Activated CD8-positive, alpha-beta memory T cell treated with anti-CD3 and anti-CD28 coated beads for 36 hours (primary cell): Measurements from ENCODE around the gene ITIH5. TPM values are rescaled to one million over a fixed set of nuclear protein-coding genes. Genes with fewer than 3 reads are reported as not detected.
"Not testable (repeated sequence)": the region's sequence is repeated elsewhere in the genome, so short reads cannot be mapped to it uniquely, and the experiment has no call there.

Experiments used
- CTCF ChIA-PET: fragments of 350-600 bp; sonication (Branson Sonifier 250); formaldehyde crosslinking; loops from one replicate; lab custom pipeline; 2021; ENCODE audit warnings: antibody characterized with exemption; lab: Charles Lee
- POLR2A ChIA-PET: fragments of 350-600 bp; sonication (Branson Sonifier 250); formaldehyde crosslinking; loops from one replicate; lab custom pipeline; 2021; ENCODE audit warnings: antibody characterized with exemption; lab: Charles Lee
- total RNA-seq, 2 experiments: library from RNA; stranded (reverse); gene quantifications; one replicate each; pipeline ENCODE4 v1.2.3, GENCODE V29; 2021

Gene ITIH5
- total RNA-seq, 2 experiments from 2014 or later = not detected

DNA sequence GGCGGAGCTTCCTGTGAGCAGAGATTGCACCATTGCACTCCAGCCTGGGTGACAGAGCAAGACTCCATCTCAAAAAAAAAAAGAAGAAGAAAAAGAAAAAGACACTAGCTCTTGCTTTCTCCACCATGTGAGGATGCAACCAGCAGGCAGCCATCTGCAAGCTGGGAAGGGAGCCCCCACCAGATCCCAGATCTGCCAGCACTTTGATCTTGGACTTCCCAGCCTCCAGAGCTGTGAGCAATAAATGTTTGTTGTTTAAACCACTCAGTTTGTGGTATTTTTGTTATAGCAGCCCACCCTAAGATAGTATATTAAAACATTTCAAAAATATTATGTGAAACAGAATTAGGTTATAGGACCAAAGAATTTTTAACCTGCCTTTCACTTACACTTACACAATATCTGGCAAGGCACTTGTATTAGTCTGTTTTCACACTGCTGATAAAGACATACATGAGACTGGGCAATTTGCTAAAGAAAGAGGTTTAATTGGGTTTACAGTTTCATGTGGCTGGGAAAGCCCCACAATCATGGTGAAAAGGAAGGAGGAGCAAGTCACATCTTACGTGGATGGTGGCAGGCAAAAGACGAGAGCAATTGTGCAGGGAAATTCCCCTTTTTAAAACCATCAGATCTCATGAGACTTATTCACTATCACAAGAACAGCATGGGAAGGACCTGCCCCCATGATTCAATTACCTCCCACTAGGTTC lies 24.3 kb upstream of the ITIH5 start:
- CTCF ChIA-PET, POLR2A ChIA-PET: not testable (repeated sequence)

GRCh38 chr10:7689591-7689990 lies 22.8 kb upstream of the ITIH5 start:
- ChIA-PET CTCF (no interaction called here), POLR2A (no interaction called here)

DNA sequence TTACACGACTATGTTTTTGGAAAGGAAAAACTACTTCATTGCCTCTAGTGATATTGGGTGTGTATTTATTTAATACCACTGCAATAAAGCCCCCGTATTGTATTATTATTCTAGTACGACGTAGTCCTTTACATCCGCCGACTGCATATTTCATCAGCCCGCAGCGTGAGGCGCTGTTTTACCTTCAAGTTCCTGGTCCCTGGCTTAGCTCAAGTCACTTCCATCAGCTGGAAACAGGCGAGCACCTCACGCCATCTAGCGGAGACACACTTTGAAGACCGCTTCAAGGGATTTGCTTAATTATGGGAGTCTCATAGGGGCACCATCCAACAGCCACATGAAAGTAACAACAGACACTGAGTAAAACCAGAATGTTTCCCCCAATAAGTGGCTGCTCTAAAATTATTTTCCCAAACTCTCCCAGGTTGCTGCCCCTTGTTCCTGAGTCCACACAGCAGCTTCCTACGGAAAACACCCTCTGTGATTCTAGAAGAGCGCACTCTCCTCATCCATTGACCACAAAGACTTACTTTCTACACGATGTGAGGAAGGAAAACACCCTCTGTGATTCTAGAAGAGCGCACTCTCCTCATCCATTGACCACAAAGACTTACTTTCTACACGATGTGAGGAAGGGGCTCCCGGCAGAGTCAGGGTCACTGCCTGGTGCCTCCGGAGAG lies 20.6 kb upstream of the ITIH5 start:
- CTCF ChIA-PET = interaction anchor here (0.5 to 4.0 kb wide), 13 partner anchors 11 to 198 kb away, joined by 3 to 37 read pairs (median 3); no protein-coding TSS in a partner anchor

GRCh38 chr10:7686351-7687171 lies 19.8 kb upstream of the ITIH5 start:
- ChIA-PET POLR2A (no interaction called here), CTCF (interaction anchor here (0.6 to 4.0 kb wide), 10 partner anchors 10 to 179 kb away, joined by 3 to 37 read pairs (median 4); no protein-coding TSS in a partner anchor)

More for the DNA sequence above, 20.6 kb upstream of the ITIH5 start:
- POLR2A ChIA-PET = interaction anchor here (0.6 kb wide), 1 partner anchor 135 kb away, joined by 3 read pairs; no protein-coding TSS in a partner anchor

DNA sequence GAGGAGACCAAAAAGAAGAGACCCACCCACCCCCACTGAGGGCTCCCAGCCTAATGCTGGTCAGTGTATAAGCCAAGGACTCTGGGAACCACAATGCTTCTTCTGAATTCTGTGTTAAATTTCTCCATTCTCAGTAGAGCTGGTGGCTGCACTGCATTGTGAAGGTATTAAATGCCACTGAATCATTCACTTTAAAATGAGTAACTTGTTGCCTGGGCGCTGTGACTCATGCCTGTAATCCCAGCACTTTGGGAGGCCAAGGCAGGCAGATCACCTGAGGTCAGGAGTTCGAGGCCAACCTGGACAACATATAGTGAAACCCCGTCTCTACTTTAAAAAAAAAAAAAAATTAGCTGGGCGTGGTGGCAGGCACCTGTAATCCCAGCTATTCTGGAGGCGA lies 13.3 kb upstream of the ITIH5 start:
- POLR2A ChIA-PET = not testable (repeated sequence)

DNA sequence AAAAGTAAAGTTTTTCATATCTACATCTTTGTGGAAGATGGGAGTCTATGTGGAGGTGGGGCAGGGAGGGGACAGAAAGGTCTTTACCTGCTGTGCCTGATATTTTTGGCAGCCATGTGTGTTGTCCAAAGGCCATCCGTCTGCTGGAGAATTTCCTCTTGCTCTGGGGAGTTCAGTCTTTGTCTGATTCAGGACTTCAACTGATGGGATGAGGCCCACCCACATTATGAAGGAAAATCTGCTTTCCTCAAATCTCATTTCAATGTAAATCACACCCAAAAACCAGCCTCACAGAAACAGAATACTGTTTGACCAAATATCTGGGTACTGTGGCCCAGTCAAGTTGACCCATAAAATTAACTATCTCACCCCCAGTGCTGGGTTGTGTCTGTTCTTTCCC lies 12.5 kb upstream of the ITIH5 start:
- ChIA-PET CTCF (no interaction called here), POLR2A (no interaction called here)

More for the DNA sequence above, 13.3 kb upstream of the ITIH5 start:
- CTCF ChIA-PET = not testable (repeated sequence)

- POLR2A ChIA-PET = no interaction called here
- CTCF ChIA-PET = no interaction called here
Observed at GRCh38 chr10:7672341-7673134, 5.8 kb upstream of the ITIH5 start.

- CTCF ChIA-PET = no interaction called here
- POLR2A ChIA-PET = no interaction called here
Observed at GRCh38 chr10:7670157-7670556, 3.4 kb upstream of the ITIH5 start.

- ChIA-PET POLR2A (no interaction called here), CTCF (no interaction called here)
Observed at GRCh38 chr10:7667262-7668141, 736 bp upstream of the ITIH5 start.

DNA sequence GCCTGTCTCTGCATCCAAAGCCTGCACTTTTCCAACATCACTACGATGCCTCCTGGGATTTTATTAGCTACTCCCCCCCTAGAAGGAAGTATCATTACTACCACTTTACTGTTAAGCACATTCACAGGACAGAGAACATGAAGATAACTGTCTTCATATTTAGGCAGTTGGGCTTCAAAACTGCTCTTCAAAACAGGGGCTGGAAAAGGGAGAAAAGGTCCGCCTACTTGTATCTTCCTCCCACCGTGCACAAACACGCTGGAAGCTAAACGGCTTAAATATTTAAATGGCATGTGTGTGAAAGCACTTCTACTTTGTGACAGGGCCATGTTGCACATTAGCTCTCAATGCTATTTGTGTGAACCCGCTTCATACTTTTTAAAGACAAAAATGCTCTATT lies 999 bp downstream of the ITIH5 start:
- CTCF ChIA-PET = interaction anchor here (1.0 kb wide), 1 partner anchor 21 kb away, joined by 3 read pairs; no protein-coding TSS in a partner anchor
- POLR2A ChIA-PET = no interaction called here

- POLR2A ChIA-PET = no interaction called here
- CTCF ChIA-PET = no interaction called here
Observed at GRCh38 chr10:7664707-7665106, 2.1 kb downstream of the ITIH5 start.

GRCh38 chr10:7662522-7662921 lies 4.2 kb downstream of the ITIH5 start:
- ChIA-PET CTCF (interaction anchor here (0.7 kb wide), 1 partner anchor 1084 kb away, joined by 3 read pairs; no protein-coding TSS in a partner anchor), POLR2A (no interaction called here)

DNA sequence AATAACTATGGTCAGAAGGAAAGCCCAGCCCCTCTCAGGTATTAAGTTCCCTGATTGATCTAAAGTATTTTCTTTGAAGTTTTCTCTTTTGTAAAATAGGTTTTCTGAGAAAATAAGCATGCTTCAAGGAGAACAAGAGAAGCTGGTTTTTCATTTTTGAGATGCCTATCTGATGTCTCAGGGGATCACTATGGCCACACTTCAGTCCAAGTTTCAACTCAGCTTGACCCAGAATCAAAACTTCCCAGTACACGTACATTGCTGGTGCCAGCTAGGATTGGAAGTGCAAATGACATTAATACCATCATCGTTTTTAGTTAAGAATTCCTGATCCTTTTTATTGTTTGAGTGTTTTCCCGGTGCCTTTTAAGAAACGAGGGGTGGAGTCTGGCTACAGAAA lies 7.2 kb downstream of the ITIH5 start:
- ChIA-PET POLR2A (no interaction called here), CTCF (no interaction called here)

DNA sequence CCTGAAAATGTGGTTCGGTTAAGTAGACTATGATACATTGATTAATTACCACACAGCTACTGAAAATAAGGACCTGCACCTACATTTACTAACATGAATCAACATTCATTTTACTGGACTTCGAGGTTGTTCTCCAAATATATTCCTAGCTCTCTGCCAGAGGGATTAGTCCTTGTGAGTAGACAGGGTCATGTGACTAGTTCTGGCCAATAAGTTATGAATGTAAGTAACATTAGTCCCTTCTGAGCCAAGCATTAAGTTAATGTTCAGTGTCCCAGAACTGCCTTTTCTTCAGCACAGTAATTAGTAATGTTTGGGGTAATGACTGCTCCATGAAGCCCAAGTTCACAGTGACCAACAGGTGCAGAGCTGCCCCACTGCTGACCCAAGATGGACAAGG lies 9.2 kb downstream of the ITIH5 start:
- POLR2A ChIA-PET = no interaction called here
- CTCF ChIA-PET = no interaction called here

- POLR2A ChIA-PET, CTCF ChIA-PET: not testable (repeated sequence)
Observed at GRCh38 chr10:7657079-7657478, 9.7 kb downstream of the ITIH5 start.

DNA sequence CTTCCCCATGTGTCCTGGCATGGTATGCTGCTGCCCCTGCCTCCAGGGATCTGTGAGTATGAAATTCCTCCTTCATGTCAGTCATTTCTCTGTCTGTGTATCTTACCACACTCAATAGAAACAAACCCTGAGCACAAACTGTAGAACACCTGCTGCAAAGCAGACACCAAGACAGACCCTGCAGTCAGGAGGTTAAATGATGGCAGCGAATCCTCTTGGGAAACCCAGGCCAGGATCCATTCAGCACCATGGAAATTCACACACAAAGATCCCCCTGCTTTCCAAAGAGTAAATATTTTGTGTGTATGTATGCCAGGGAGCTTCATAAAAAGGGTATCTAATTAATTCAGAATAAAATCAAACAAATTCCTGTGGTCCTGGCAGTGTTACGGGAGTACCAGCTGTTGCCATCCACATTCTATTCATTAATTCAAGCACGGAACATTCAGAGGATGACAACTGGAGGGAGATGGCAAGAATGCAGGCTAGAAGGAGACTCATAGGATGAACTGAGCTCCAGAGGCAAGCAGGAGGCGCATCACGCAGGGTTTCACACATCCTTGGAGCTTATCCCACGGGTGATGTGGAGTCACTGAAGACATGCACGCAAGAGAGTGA lies 14.8 kb downstream of the ITIH5 start:
- ChIA-PET POLR2A (no interaction called here), CTCF (no interaction called here)

- POLR2A ChIA-PET = no interaction called here
- CTCF ChIA-PET = no interaction called here
Observed at GRCh38 chr10:7649673-7650300, 17.0 kb downstream of the ITIH5 start.
